Measurements from ENCODE around the gene RCSD1.

Gene RCSD1

GRCh38 chr1:167666416-167666815 lies 36.4 kb downstream of the RCSD1 start:
- DNase-seq (ENCODE audit: low read depth, low spot score) = no peak

DNA sequence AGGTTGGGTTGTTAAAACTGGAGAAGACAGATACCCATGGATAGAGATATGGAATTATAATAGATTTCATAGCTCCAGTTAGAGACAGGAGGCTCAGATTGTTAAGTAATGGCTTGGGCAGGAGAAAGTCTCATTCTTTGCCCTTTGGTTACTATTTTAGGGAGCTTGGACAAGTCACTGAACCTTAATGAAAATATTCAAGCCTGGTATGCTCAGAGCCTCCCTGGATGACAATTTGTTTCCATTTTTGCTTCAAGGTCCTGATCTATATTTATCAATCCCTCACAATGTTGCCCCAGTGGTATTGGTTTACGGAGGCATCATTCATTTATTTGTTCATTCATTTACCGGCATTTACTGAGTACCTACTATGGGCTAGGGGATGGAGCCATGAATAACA lies 37.5 kb downstream of the RCSD1 start:
- no peak for DNase-seq (ENCODE audit: low read depth, low spot score)

GRCh38 chr1:167668108-167668507 lies 38.1 kb downstream of the RCSD1 start:
- DNase-seq (ENCODE audit: low read depth, low spot score) = no peak

GRCh38 chr1:167669209-167670124 lies 39.4 kb downstream of the RCSD1 start:
- no peak for DNase-seq (ENCODE audit: low read depth, low spot score)

DNA sequence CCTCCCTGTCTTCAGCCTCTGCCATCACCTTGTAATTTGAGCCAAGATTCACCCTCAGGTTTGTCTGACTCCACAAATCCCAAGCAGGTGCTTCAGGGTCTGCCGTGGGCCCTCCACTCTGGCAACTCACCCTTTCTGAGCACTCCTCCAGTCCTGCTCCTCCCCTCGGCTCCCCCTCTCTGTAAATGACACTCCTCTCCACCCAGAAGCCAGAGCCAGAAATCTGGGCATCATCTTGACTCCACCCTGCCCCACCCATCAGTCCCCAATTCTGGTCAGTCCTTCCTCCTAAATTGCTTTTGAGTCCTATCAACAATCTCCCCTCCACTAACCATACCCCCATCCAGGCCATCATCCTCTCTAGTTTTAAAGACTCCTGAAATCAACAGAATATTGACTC lies 40.5 kb downstream of the RCSD1 start:
- DNase-seq (ENCODE audit: low read depth, low spot score) = no peak

- DNase-seq (ENCODE audit: low read depth, low spot score) = no peak
Measured at GRCh38 chr1:167671727-167672511, 41.9 kb downstream of the RCSD1 start.

- DNase-seq (ENCODE audit: low read depth, low spot score) = no peak
Measured at GRCh38 chr1:167672831-167673230, 42.8 kb downstream of the RCSD1 start.

GRCh38 chr1:167673265-167673664 lies 43.2 kb downstream of the RCSD1 start:
- no peak for DNase-seq (ENCODE audit: low read depth, low spot score)

DNA sequence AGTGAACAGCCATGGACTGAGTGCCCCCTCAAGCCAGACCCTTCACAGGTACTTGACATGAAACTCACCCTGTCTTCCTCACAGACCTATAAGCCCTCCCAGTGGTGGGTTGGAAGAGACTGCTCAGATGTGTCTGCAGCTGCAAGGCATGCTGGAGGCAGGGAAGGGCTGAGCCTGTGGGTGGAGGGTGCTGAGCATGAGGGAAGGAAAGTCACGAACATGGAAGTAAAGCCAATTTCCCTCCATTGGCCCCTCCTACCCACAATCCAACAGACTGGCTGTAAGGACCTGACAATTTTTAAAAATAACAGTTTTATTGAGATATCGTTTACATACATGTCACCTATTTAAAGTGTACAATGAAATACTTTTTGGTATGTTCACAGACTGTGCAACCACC lies 44.1 kb downstream of the RCSD1 start:
- DNase-seq (ENCODE audit: low read depth, low spot score) = no peak

GRCh38 chr1:167675440-167675839 lies 45.4 kb downstream of the RCSD1 start:
- DNase-seq (ENCODE audit: low read depth, low spot score) = no peak

- DNase-seq (ENCODE audit: low read depth, low spot score) = no peak
Measured at GRCh38 chr1:167676205-167676915, 46.3 kb downstream of the RCSD1 start.

- no peak for DNase-seq (ENCODE audit: low read depth, low spot score)
Measured at GRCh38 chr1:167676916-167677848, 47.1 kb downstream of the RCSD1 start.

GRCh38 chr1:167678422-167678821 lies 48.4 kb downstream of the RCSD1 start:
- no peak for DNase-seq (ENCODE audit: low read depth, low spot score)

- DNase-seq (ENCODE audit: low read depth, low spot score) = no peak
Measured at GRCh38 chr1:167678838-167679237, 48.8 kb downstream of the RCSD1 start.

GRCh38 chr1:167679714-167680113 lies 49.7 kb downstream of the RCSD1 start:
- DNase-seq (ENCODE audit: low read depth, low spot score) = no peak

GRCh38 chr1:167681024-167681423 lies 51.0 kb downstream of the RCSD1 start:
- DNase-seq (ENCODE audit: low read depth, low spot score) = no peak

GRCh38 chr1:167681451-167682098 lies 51.5 kb downstream of the RCSD1 start:
- DNase-seq (ENCODE audit: low read depth, low spot score) = no peak

- no peak for DNase-seq (ENCODE audit: low read depth, low spot score)
Measured at GRCh38 chr1:167683226-167683625, 53.2 kb downstream of the RCSD1 start.

GRCh38 chr1:167683641-167684502 lies 53.8 kb downstream of the RCSD1 start:
- no peak for DNase-seq (ENCODE audit: low read depth, low spot score)

- no peak for DNase-seq (ENCODE audit: low read depth, low spot score)
Measured at GRCh38 chr1:167685844-167686243, 55.8 kb downstream of the RCSD1 start.

Data from brain pericyte (primary cell).